K562 (cell line): Measurements from ENCODE around the gene ERFL. TPM values are rescaled to one million over a fixed set of nuclear protein-coding genes. Genes with fewer than 3 reads are reported as not detected.

ENCODE experiments used
- ATAC-seq: fragments of 200-7000 bp; cut with Tn5 transposase; 3 replicates; pipeline ENCODE4 v1.9.1; 2020; ENCODE audit warnings: moderate library complexity
- BruUV-seq: library from RNA; stranded (reverse); fragments of 400-500 nt; replicated peaks from 2 replicates; lab custom pipeline; 2021; lab: Mats Ljungman, UMichigan
- CTCF ChIA-PET: fragments of 300-600 bp; formaldehyde crosslinking; extraction: SDS; loops from one replicate; lab custom pipeline; 2021; ENCODE audit warnings: low intra/inter-chr PET ratio; lab: Yijun Ruan, JAX
- POLR2A ChIA-PET: fragments of 300-600, 350-650 bp; sonication (Branson Sonifier 250); formaldehyde crosslinking; extraction: SDS; loops from one replicate; lab custom pipeline; 2021; ENCODE audit warnings: antibody characterized with exemption, inconsistent platforms; lab: Yijun Ruan, JAX
- DNase-seq, 4 experiments: peaks; one replicate each; pipeline versions ENCODE4 v3.0.0 to v3.0.0-alpha.2; 2011 to 2018; ENCODE audit warnings: low spot score in 3 of 4, mixed read lengths in 3 of 4; ENCODE audit errors: extremely low read depth in 1 of 4
- FAIRE-seq: peaks from 2 replicates; lab custom pipeline; 2011; peaks lifted over from hg19 to GRCh38; lab: Jason Lieb, UNC
- H2AFZ ChIP-seq: 2 replicates; pipeline ENCODE4 v1.6.0; 2011; ENCODE audit warnings: low read depth, low read length, control low read depth, inconsistent platforms
- H3K27ac ChIP-seq: fragments of 200-600 bp; 3 replicates; pipeline ENCODE4 v1.8.0; 2011; ENCODE audit warnings: low read depth, mild to moderate bottlenecking, control low read depth, inconsistent platforms, low read length, moderate library complexity, mixed read lengths; ENCODE audit errors: extremely low read depth
- H3K27me3 ChIP-seq, 2 experiments: fragments of 300-600 bp in 1 of 2; 2 replicates in 1 of 2; 3 replicates in 1 of 2; pipeline versions ENCODE4 v1.6.0 to v1.8.0; 2011; ENCODE audit warnings: inconsistent platforms in 2 of 2, low read length in 2 of 2, mild to moderate bottlenecking in 1 of 2, mixed read lengths in 1 of 2, moderate library complexity in 1 of 2; ENCODE audit not compliant: control insufficient read depth in 2 of 2, insufficient read depth in 2 of 2
- H3K36me3 ChIP-seq: fragments of 300-600 bp; 3 replicates; pipeline ENCODE4 v1.8.0; 2011; ENCODE audit warnings: mild to moderate bottlenecking, low read length, inconsistent platforms; ENCODE audit not compliant: control insufficient read depth, insufficient read depth
- H3K4me1 ChIP-seq, 2 experiments: fragments of 200-600 bp in 1 of 2; replicated peaks in 1 of 2; 2 replicates in 1 of 2; 3 replicates in 1 of 2; pipeline versions ENCODE4 v1.5.1 to v1.8.0; 2011; ENCODE audit warnings: inconsistent platforms in 2 of 2, low read length in 2 of 2, mild to moderate bottlenecking in 1 of 2, mixed read lengths in 1 of 2, moderate library complexity in 1 of 2; ENCODE audit not compliant: control insufficient read depth in 2 of 2, insufficient read depth in 2 of 2
- H3K4me2 ChIP-seq: 2 replicates; pipeline ENCODE4 v1.6.1; 2011; ENCODE audit warnings: low read length, control low read depth, inconsistent platforms, mixed read lengths; ENCODE audit not compliant: insufficient read depth
- H3K4me3 ChIP-seq: fragments of 200-600 bp; sonication (generic), shearing (Covaris generic); 2 replicates; pipeline ENCODE4 v1.5.1; 2016; ENCODE audit warnings: control low read depth, inconsistent platforms
- H3K79me2 ChIP-seq: fragments of 200-600 bp; 3 replicates; pipeline ENCODE4 v1.8.0; 2011; ENCODE audit warnings: low read length, inconsistent platforms; ENCODE audit not compliant: control insufficient read depth, insufficient read depth
- H3K9ac ChIP-seq, 2 experiments: 2 replicates each; pipeline versions ENCODE4 v1.6.0 to v1.6.1; 2011; ENCODE audit warnings: low read depth in 2 of 2, low read length in 2 of 2, control low read depth in 1 of 2, inconsistent platforms in 1 of 2, mild to moderate bottlenecking in 1 of 2, mixed read lengths in 1 of 2; ENCODE audit not compliant: insufficient read depth in 1 of 2
- H3K9me1 ChIP-seq: one replicate; pipeline ENCODE4 v1.6.0; 2011; ENCODE audit warnings: inconsistent platforms, mild to moderate bottlenecking, low read length, moderate library complexity; ENCODE audit not compliant: control insufficient read depth, insufficient read depth
- H3K9me3 ChIP-seq: replicated peaks from 2 replicates; pipeline ENCODE4 v1.5.1; 2011; ENCODE audit warnings: low read depth, low read length, inconsistent platforms; ENCODE audit not compliant: control insufficient read depth, insufficient read depth
- H4K20me1 ChIP-seq: replicated peaks from 2 replicates; pipeline ENCODE4 v1.6.1; 2011; ENCODE audit warnings: low read length, inconsistent platforms, mixed read lengths; ENCODE audit not compliant: control insufficient read depth, insufficient read depth
- WGBS: fragments of 100-300 bp; shearing (Covaris generic); methylation state at CpG from one replicate; pipeline ENCODE4 v1.1.6; 2016; ENCODE audit warnings: low coverage, mixed read lengths; ENCODE audit not compliant: insufficient coverage; ENCODE audit errors: missing lambda C conversion rate; 5-methylcytosine and 5-hydroxymethylcytosine counted together
- in situ Hi-C: fragments of 300-500 bp; cut with MboI; formaldehyde crosslinking; loops from 4 replicates; pipeline ENCODE4 v1.15.0; 2018; ENCODE audit warnings: inconsistent platforms, mixed read lengths
- intact Hi-C: fragments of 100-400 bp; cut with micrococcal nuclease; formaldehyde crosslinking; loops from 2 replicates; pipeline ENCODE4 v1.14.2; 2022
- polyA plus RNA-seq, 8 experiments: library from polyadenylated mRNA; depleted of rRNA in 4 of 8; stranded (reverse) in 5 of 8; unstranded in 3 of 8; fragments of >200 nt; fragmentation: Nextera tagmentation in 2 of 8; fragmentation: Illumina TruSeq in 1 of 8; extraction: Ambion mirVana in 2 of 8; extraction: Trizol in 1 of 8; gene quantifications; 2 replicates each; pipeline versions ENCODE4 v1.2.1 to v1.2.3, GENCODE V29; 2011 to 2014; ENCODE audit warnings: inconsistent platforms in 1 of 8, missing spikeins in 1 of 8
- total RNA-seq, 7 experiments: library from RNA; depleted of rRNA in 6 of 7; stranded (reverse); fragments of >200 nt in 6 of 7; fragmentation: Illumina TruSeq in 2 of 7; extraction: Trizol in 2 of 7; gene quantifications; 2 replicates each; pipeline versions ENCODE4 v1.2.1 to v1.2.3, GENCODE V29; 2011 to 2021; ENCODE audit warnings: low replicate concordance in 1 of 7
- TF ChIP-seq, protein P1 (sequence below), 3 experiments: IDR thresholded peaks in 2 of 3; conservative IDR thresholded peaks in 1 of 3; 2 replicates each; pipeline ENCODE4 v1.5.1; 2011 to 2012; ENCODE audit warnings: low read length in 3 of 3, mild to moderate bottlenecking in 3 of 3, control low read depth in 2 of 3, improper control_type of control experiment in 1 of 3, inconsistent platforms in 1 of 3, low read depth in 1 of 3, mixed read lengths in 1 of 3, moderate library complexity in 1 of 3; ENCODE audit not compliant: insufficient read depth in 2 of 3
- TF ChIP-seq, protein P2 (sequence below), 2 experiments: fragments of 450-650 bp; IDR thresholded peaks; 2 replicates each; pipeline ENCODE4 v1.6.1; 2018; ENCODE audit warnings: mild to moderate bottlenecking in 2 of 2, low read depth in 1 of 2; ENCODE audit not compliant: partially characterized antibody in 2 of 2

The ERFL gene
- total and polyA plus RNA-seq, 9 of the 15 experiments (the other 6 are each of a cell fraction or from before 2014, with no cell fraction given), result 0.07 to 0.75 (median 0.32) TPM; not detected in 4

DNA sequence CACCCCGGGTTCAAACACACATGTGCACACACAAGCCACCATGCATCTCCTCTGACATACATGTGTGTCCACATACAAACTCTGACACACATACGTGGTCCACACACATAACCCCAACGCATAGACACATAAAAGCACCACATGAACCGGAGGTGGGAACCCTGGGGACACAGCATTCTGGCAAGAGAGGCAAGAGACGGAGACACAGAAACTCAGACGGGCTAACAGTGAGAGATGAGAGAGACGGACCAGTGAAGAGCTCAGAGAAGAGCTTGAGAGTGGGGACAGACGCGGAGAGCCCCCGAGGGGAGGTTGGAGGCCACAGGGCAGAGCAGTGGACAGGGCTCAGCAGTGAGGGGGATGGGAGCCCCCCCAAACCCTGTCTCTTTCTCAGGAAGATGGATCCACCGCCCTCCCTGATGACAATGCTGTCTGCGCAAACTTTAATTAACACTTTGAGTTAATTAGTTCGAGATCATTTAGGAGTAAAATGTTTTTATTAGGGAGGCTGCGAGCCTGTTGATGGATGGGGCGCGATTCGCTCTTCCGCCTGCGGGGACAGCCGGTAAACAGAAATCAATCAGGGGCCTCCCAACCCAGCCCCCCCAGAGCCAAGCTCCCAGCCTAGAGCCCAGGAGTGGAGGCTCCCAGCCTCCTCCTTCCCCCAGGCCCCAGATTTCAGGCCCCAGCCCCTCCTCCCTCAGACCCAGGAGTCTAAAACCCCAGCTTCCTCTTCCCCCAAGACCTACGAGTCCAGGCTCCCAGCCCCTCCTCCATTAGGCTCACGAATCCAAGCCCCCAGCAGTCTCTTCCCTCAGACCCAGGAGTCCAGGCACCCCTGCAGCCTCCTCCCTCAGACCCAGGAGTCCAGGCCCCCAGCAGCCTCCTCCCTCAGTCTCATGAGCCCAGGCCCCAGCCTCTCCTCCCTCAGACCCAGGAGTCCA, 9.5 kb upstream of the ERFL start:
- no peaks in the 10 kb centered on the region for H3K9me1 ChIP-seq
- WGBS, result 34% methylated on average over 16 of the region's 22 CpGs
- no peak overlapping the region for H3K4me3 ChIP-seq
- intact Hi-C loops (no loop called here), in situ Hi-C loops (no loop called here)
- no peak for DNase-seq
- H2AFZ ChIP-seq, result no peak overlapping the region
- BruUV-seq, result no TSS peak
- no peak for FAIRE-seq
- TF ChIP-seq, protein P1, sequence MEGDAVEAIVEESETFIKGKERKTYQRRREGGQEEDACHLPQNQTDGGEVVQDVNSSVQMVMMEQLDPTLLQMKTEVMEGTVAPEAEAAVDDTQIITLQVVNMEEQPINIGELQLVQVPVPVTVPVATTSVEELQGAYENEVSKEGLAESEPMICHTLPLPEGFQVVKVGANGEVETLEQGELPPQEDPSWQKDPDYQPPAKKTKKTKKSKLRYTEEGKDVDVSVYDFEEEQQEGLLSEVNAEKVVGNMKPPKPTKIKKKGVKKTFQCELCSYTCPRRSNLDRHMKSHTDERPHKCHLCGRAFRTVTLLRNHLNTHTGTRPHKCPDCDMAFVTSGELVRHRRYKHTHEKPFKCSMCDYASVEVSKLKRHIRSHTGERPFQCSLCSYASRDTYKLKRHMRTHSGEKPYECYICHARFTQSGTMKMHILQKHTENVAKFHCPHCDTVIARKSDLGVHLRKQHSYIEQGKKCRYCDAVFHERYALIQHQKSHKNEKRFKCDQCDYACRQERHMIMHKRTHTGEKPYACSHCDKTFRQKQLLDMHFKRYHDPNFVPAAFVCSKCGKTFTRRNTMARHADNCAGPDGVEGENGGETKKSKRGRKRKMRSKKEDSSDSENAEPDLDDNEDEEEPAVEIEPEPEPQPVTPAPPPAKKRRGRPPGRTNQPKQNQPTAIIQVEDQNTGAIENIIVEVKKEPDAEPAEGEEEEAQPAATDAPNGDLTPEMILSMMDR (IDR thresholded peaks at IDR 0.05 in 2 of 3, conservative IDR thresholded peaks at IDR 0.05 in 1 of 3; ENCODE audit: insufficient read depth in 2 of 3, low read depth in 1 of 3, low read length in 3 of 3), result 0 out of 6 replicates have a peak, but pooled peaks of 2 of the 3 experiments have one; percentile 9 to 21
- TF ChIP-seq, protein P2, sequence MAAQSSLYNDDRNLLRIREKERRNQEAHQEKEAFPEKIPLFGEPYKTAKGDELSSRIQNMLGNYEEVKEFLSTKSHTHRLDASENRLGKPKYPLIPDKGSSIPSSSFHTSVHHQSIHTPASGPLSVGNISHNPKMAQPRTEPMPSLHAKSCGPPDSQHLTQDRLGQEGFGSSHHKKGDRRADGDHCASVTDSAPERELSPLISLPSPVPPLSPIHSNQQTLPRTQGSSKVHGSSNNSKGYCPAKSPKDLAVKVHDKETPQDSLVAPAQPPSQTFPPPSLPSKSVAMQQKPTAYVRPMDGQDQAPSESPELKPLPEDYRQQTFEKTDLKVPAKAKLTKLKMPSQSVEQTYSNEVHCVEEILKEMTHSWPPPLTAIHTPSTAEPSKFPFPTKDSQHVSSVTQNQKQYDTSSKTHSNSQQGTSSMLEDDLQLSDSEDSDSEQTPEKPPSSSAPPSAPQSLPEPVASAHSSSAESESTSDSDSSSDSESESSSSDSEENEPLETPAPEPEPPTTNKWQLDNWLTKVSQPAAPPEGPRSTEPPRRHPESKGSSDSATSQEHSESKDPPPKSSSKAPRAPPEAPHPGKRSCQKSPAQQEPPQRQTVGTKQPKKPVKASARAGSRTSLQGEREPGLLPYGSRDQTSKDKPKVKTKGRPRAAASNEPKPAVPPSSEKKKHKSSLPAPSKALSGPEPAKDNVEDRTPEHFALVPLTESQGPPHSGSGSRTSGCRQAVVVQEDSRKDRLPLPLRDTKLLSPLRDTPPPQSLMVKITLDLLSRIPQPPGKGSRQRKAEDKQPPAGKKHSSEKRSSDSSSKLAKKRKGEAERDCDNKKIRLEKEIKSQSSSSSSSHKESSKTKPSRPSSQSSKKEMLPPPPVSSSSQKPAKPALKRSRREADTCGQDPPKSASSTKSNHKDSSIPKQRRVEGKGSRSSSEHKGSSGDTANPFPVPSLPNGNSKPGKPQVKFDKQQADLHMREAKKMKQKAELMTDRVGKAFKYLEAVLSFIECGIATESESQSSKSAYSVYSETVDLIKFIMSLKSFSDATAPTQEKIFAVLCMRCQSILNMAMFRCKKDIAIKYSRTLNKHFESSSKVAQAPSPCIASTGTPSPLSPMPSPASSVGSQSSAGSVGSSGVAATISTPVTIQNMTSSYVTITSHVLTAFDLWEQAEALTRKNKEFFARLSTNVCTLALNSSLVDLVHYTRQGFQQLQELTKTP (IDR thresholded peaks at IDR 0.05; ENCODE audit: low read depth in 1 of 2, partially characterized antibody in 2 of 2), result no peak
- no peak overlapping the region for H3K27ac ChIP-seq
- ChIA-PET POLR2A (interaction anchor here (0.6 to 1.4 kb wide), 5 partner anchors 10 to 53 kb away, joined by 3 to 5 read pairs (median 3); partner anchors contain the start of gene ERFL), CTCF (no interaction called here)
- H3K79me2 ChIP-seq, result no peaks in the 10 kb centered on the region
- H3K9me3 ChIP-seq, result no peaks in the 10 kb centered on the region
- ATAC-seq, result no peak
- H4K20me1 ChIP-seq, result 0 out of 2 replicates have a peak, but pooled peaks cover 3% of the 10 kb centered on the region
- no peaks in the 10 kb centered on the region for H3K36me3 ChIP-seq
- no peaks in the 10 kb centered on the region for H3K27me3 ChIP-seq
- H3K4me2 ChIP-seq, result no peak overlapping the region
- peak overlapping the region in 1 of 2 experiments; percentile 58; a peak in 2 of 4 replicates for H3K9ac ChIP-seq
- H3K4me1 ChIP-seq, result peaks cover 12 to 62% of the 10 kb centered on the region in 2 experiments; a peak in 3 of 5 replicates
